ENCODE measurements around the gene MFSD2A.
"Not testable (repeated sequence)": the region's sequence is repeated elsewhere in the genome, so short reads cannot be mapped to it uniquely, and the experiment has no call there.

The MFSD2A gene

DNA sequence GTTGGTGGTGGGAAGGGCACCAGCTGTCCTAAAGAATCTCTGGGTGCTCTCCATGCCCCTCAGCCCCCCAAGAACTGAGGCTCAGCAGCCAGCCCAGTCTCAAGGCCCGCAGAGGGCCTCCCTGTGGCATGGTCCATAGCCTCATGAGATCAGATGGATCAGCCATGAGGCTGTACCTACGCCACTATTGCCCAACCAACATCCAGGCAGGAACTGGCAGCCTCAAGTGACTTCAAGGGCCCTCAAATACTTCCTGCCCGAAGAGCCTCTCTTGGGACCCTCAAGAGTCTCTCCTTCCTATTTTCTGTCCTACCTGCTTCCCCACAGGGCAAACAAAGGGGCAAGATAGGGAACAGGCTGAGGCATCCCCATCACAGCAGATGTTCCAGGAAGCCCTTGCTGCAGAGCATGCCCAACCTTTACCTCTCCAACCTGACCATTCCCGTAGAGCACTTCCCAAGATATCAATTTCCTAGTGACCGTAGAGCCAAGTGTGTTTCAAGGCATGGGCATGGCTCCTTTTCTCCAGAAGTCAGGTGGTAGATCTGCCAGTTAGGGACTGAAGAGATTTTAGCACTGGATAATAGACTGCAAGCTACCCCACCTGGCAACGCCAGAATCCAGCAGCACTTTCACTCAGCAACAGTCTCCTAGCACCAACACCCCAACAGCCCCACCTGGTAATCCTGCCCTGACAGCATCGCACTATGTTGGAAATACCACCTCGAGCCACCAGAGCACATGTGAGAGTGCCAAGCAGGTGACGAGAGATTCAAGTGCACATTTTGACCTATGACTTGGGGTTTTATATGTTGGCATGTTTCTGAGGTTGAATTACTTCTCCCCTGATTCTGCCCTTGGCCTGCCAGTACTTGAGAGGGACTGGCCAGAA, 13.7 kb upstream of the MFSD2A start:
- DNase-seq = no peak

DNA sequence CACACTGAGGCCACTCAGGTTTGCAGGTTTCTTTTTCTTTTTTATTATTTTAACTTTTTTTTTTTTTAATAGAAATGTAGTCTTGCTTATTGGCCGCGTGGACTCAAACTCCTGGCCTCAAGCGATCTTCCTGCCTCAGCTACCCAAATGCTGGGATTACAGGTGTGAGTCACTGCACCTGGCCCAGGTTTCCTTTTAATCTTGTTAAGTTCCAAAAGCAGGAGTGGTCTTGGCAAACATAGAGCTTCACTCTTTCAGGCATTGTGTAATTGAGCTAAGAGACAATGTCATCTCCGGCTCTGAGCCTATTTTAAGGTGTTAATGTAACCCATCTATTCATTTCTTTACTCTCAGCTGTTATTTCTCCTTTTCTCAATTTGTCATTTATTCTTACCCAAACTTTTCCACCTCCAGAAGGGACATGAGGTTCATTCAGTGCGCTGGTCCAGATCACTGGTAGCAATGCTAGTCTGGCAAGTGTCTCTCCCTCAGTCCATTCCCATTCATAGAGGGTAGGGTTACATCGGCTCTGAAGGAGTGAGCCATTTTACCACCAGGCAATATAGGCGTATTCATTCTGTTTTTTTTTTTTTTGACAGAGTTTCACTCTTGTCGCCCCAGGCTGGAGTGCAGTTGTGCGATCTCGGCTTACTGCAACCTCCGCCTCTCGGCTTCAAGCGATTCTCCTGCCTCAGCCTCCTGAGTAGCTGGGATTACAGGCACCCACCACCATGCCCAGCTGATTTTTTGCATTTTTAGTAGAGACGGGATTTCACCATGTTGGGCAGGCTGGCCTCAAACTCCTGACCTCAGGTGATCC, 11.3 kb upstream of the MFSD2A start:
- no peak for DNase-seq

DNA sequence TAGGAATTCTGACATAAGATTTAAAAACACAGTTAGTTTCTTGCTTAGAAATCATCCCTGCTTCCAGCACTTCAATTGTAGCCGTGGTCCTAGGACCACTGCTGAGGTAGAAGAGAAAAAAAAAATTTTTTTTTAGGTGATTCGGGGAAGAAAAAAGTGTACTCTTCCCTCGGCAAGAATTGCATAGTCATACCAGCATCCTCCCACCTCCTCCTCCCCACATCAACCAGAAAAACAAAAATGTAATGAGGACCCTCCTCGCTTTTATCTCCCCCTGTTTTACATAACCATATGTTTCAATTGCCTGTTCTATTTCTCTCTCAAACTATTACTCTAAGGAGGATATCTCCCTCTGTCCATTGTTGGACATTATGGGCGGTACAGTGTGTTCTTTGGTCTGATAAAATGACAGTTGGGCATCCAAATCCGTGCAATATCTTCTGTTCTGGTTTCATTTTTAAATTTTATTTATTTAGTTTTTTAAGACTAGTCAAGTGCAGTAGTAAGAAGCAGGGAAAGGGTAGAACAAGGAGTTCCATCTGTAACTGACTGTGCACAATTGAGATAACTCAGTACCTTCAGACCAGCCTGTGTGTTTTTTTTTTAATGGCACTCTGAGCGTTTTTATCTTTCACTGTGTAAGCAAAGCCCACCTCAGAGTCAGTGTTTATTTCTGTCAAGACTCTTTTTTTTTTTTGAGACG, 10.4 kb upstream of the MFSD2A start:
- DNase-seq = no peak

DNA sequence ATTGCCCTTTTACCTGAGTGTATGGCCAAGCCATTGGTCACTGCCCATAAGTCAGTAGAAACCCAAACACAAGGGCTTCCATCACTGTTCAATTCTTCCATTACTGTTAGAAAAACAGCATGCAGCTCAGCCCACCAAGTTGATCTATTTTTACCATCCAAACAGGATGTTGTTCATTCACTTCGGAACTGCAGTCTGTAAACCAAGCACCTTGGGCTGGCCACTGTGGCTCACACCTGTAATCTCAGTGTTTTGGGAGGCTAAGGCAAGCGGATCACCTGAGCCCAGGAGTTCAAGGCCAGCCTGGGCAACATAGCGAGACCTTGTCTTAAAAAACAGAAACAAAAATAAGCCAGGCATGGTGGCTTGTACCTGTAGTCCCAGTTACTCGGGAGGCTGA, 8.7 kb upstream of the MFSD2A start:
- DNase-seq = no peak

DNA sequence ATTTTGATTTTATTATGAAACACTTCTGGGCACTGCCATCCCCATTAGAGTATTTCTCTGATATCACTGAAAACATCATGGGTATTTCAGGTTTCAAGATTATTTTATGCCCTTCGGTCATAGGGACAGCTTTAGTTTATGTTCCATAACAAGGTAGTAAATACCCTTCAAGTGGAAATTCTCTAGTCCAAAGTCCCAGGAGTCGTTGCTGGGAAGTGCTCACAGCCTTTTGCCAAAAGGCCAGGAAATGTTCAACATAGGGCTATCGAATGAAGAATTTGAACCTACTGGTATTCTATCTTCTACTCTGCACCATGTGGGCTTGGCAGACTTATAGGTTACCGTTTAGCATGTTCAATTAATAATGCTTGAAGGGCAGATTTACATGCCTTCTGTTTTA, 7.7 kb upstream of the MFSD2A start:
- DNase-seq = no peak

DNA sequence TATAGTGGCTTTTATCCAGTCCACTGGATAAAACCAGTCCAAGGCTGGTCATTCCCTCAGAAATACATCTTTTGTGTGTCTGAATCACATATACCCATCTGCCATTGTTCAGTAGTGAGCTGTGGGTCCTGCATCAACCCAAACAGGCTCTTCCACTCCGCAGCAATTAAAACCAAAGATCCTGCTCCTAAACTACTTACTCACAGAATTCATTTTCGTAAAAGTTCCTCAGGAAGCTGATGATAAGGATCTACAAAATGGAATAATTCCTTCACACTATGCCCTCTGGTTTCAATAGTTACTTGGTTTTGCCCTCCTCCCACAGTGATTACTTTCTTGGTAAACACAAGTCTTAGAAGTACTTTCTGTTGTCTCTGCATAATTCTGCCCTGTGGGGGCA, 5.1 kb upstream of the MFSD2A start:
- no peak for DNase-seq

DNA sequence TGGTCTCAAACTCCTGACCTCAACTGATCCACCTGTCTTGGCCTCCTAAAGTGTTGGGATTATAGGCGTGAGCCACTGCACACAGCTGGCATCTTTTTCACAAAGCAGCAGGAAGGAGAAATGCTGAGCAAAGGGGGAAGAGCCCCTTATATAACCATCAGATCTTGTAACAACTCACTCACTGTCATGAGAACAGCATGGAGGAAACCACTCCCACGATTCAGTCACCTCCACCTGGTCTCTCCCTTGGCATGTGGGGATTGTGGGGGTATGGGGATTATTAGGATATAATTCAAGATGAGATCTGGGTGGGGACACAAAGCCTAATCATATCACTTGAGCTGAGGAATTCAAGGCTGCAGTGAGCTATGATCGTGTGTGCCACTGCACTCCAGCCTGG, 3.0 kb upstream of the MFSD2A start:
- DNase-seq = no peak

DNA sequence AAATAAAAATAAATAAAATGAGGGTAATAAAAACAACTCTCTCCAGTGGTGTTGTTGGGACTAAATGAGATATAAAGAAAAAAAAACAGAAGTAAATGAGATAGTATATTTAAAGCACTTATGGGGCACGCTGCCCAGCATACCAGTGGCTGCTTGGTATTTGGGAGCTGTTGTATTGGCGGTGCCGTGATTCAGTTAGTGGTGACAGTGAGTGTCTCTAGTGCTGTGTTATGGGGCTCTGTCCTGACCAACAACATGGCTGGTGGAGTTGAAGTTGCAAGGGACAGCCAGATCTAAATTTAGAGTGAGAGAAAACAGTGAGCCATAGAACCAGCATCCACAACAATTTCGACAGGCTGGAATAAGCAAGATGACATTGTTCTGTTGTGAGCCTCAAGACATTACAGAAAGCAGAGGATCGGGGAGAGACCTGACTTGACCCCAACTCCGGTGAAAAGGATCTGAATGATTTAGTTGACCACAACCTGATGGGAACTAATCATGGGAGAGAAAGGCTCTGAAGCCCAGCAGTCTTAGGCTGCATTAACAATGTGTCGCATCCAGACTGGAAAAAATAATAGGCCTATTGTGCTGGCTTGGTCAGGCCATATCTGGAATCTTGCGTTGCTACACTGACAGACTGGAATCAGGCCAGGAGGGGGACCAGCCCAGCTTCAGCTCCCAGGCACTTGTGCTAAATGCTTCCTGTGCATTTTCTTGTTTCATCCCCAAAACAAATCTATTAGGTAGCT, 2.4 kb upstream of the MFSD2A start:
- DNase-seq = no peak

DNA sequence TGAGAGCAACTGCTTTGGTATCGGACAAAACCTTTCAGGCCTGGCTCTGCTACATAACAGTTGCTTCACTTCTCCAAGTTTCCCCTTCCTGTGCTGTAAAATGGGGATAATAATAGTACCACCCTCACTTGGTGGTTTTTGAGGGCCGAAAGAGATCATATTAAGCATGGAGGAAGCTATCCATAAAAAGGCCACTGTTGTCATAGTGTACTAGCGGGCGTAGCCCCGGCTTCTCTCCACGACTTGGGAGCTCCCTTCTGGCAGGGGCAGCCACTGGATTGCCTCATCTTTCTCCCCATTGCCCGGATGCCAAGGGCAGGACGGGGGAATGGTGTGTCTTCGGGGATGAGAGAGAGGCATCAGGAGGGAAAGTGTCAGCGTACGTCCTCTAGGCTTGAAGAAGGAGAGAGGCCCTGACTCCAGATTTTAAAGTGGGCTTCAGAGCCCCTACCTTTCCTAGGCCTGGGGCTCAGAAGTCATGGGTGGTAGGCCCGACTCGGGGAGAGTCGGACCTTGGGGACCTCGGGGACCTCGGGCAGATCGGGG, 548 bp upstream of the MFSD2A start:
- DNase-seq = no peak

DNA sequence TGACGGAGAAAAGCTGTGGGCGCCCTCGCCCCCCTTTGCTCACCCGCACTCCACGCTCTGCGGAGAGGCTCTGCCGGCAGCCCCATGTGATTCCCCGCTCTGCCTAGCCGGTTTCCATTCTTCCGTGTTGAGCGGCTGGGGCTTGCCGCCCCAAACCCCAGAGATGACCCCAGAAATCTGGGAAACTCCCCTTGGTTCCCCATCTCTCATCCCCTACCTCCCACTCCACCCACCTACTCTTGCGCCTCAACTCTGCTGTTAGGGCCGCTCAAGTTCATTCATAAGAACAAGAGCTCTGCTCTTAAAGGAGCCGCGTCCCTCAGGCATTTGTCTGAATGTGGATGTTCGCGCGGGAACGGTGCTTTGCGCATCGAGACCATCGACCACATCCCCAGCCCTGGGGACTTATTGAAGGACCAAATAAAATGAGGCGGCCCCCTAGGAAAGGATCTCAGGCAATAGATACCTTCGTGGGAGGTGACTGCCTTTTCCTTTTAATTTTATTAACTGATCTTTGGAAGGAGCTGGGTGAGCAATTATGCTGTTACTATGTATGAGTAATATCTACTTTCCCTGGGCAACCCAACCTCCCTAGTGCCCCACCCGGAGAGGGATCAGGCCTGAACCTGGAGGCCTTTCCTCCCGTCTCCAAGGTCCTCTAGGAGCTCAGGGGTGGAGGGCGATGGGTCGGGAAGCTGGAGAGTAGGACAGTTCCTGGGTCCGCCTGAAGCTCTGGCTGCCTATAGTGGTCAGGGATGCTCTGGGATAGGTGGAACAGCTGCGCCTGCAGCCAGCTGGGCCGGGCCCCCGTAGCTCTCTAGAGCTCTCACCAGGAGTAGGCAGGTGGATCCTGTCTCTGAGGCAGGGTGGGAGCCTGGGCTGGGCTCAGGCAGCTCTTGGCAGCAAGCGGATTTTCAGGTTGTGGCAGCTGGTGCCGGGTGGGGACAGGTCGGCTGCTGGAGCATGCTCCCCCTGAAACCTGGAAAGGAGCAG, 898 bp downstream of the MFSD2A start:
- peak; percentile 90 for DNase-seq

DNA sequence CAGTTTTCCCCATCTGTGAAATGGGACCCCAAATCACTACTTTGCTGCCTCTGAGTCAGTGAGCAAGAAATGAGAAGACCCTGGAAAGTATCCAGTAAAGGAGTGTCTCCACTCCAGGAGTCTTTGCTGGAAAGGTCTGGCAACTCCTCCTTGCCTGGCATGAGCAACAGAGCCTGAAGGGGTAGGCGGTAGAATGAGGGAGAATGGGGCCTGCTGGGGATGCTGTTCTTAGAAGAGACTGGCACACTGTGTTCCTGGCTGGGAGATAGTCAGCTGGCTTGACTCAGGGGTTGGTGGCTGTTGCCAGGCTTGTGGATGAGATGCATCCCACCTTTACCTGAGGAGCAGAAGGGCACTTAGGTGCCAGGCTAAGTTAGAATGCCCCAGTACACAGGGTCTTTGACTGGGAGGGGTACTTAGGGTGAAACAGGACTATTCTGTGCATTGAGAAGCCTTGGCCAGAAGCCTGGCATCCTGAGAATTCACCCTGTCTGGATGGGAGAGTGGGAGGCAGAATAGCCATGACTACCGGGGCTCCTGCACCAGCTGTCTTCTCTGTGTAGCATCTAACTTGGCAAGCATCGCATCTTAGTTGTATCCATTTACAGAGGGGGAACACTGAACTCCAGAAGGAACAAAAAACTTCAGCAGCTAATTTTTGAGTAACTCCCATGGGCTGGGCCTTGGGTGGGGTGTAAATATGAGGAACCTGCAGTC, 2.5 kb downstream of the MFSD2A start:
- DNase-seq = no peak

DNA sequence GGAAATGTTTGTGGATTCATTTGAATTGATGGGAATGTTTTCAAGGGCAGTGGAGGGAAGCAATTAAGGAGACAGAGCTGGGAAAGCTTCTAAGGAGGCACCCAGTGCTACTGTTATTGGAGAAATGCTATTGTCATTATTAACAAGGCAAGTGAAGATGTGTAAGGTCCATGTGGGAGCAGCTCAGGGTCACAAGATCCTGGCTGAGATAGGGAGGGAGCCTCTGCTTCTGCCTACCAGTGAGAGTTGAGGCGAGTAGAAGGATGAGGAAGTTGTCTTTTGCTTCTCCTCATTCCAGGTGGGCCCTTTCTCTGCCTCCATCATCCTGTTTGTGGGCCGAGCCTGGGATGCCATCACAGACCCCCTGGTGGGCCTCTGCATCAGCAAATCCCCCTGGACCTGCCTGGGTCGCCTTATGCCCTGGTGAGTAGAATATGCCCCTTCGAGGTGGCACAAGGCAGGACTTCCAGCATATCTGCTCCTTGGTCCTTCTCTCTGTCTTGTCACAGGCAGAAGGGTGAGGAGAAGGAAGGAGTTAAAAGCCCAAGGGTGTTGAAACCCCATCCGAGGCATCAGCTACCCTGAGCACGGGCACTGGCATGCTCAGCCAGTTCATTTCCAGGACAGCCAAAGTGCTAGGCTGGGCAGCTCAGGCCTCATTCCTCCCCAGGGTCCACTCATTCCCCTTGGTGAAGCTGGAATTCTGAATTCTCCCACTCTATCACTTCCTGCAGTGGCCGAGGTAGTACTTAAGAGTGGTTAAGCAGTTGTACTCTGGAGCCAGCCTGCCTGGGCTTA, 3.7 kb downstream of the MFSD2A start:
- no peak for DNase-seq

DNA sequence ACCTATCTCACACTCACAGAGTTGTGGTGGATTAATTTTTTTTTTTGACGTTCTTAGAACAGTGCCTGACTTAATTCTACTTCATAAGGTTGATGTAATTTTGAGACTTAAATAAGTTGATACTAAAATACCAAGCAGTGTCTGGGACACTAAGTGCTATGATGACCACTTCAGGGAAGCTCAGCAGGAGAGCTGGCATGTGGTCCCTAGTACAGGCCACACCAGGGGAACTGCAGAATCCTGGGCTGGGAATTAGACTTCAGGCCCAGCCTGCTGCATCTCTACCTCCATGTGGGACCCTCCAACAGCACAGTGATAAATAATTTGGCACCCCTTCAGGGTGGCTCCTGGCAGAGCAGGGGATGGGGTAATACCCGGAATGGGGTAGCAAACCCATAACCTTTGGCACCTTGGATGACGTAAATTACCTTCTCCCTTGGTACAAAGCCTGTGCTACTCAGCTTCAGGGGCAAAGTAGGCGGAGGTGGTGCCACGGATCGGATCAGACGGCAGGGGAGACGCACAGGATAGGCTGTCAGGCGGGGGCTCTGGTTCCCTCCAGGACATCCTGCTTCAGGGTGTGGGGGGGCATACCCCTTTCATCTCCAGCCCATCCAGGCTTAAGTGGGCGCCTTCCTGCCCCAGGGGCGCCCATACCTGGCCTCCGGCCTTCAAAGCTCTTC, 4.8 kb downstream of the MFSD2A start:
- DNase-seq = peak; percentile 45

DNA sequence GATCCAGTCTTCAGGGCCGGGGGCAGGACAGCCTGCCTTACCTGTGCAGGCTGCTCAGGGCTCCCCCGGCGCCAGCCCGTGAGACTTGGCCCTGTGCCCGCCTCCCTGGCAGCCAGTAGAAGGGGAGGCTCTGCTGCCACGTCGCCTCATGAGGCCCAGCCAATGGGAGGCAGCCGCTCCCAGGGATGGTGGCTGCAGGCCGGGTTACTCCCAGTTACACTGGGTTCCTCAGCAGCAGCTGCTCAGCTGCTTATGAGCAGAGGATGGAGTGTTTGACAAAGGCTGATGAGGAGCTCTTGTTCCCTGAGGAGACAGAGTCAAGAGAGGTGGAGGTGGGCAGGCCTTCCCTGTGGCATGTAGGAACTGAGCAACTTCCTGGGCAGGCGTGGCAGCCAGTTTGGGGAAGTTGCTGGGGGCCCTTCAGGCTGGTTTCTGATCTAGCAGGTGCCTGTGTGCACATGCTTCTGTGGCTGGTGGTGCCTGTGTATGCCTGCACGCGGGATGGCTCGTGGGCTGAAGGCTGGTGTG, 5.5 kb downstream of the MFSD2A start:
- DNase-seq = peak; percentile 99

DNA sequence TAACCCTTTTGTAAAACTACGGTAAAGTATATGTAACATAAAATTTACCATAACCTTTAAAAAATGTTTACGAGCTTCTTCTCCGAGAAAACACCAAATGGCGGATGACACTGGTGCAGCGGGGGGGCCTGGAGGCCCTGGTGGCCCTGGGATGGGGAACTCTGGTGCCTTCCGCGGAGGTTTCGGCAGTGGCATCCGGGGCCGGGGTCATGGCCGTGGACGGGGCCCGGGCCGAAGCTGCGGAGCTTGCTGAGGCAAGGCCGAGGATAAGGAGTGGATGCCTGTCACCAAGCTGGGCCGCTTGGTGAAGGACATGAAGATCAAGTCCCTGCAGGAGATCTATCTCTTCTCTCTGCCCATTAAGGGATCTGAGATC, 7.5 kb downstream of the MFSD2A start:
- DNase-seq = no peak

DNA sequence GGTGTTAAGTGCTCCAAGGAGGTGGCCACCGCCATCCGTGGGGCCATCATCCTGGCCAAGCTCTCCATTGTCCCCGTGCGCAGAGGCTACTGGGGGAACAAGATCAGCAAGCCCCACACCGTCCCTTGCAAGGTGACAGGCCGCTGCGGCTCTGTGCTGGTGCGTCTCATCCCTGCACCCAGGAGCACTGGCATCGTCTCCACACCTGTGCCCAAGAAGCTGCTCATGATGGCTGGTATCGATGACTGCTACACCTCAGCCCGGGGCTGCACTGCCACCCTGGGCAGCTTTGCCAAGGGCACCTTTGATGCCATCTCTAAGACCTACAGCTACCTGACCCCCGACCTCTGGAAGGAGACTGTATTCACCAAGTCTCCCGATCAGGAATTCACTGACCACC, 8.0 kb downstream of the MFSD2A start:
- DNase-seq = not testable (repeated sequence)

DNA sequence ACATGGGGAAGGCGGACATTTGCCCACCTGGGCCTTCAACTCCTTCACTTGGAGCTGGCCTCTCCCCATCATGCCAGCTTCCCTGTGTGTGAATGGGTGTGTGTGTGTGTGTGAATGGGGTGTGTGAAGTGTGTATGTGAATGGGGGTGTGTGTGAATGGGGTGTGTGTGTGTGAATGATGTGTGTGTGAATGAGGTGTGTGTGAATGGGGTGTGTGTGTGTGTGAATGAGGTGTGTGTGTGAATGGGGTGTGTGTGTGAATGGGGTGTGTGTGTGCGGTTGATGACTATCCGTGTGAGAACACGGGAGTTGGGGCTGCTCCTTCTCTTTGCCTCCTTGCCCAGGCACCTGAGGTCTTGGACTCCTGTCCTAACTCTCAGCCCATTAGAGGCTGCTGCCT, 9.6 kb downstream of the MFSD2A start:
- no peak for DNase-seq

DNA sequence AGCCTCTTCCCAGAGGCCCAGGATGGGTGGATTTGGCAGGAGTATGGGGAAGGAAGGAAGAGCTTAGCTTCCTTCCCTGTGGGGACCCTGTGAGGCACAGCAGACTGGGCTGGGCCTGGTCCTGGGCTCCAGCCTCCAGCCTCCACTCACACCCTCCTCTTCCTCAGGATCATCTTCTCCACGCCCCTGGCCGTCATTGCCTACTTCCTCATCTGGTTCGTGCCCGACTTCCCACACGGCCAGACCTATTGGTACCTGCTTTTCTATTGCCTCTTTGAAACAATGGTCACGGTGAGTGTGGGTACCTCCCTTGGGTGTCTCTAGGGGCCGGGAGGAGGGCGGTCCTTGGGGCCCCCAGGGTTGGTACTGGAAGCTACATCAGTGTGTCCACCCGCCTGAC, 10.1 kb downstream of the MFSD2A start:
- no peak for DNase-seq

DNA sequence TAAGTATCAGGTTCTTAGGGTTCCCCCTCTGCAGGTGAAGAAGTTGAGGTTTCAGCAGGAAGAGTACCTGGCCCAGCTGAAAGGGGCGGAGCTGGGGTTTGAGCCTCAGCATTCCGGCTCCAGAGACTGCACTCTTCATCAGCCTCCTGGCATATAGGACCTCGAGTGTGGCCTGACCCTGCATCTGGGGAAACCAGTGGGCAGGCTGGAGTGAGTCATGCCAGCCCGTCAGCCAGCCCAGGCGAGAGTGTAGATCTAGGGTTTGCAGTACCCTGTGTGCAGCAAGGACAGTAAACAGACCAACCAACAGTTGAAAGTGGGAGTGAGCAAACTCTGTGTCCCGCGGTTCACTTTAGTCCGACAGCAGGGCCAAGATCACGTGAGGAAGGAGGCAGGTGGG, 14.1 kb downstream of the MFSD2A start:
- no peak for DNase-seq
